IMR-90 (cell line): ENCODE results near the gene POLR3B. TPM values are rescaled to one million over a fixed set of nuclear protein-coding genes. Genes with fewer than 3 reads are reported as not detected.

Experiments used
- ATAC-seq: fragments of 200-7000 bp; cut with Tn5 transposase; 2 replicates; pipeline ENCODE4 v1.9.1; 2020; ENCODE audit warnings: low read depth, mild to moderate bottlenecking, moderate library complexity
- BruUV-seq: library from RNA; stranded (reverse); fragments of 400-500 nt; replicated peaks from 2 replicates; lab custom pipeline; 2021; lab: Mats Ljungman, UMichigan
- CTCF ChIA-PET: fragments of 300-600 bp; formaldehyde crosslinking; extraction: SDS; loops from one replicate; lab custom pipeline; 2021; ENCODE audit warnings: antibody characterized with exemption; lab: Yijun Ruan, JAX
- POLR2A ChIA-PET: fragments of 300-600 bp; sonication (Branson Sonifier 250); formaldehyde crosslinking; loops from one replicate; lab custom pipeline; 2022; ENCODE audit warnings: antibody characterized with exemption; ENCODE audit not compliant: unreplicated experiment; lab: Charles Lee
- DNase-seq: peaks from one replicate; pipeline ENCODE4 v3.0.0; 2013
- H2AFZ ChIP-seq: replicated peaks from 2 replicates; pipeline ENCODE3; 2013; ENCODE audit warnings: low read length, mild to moderate bottlenecking; ENCODE audit not compliant: poor library complexity
- H2AK5ac ChIP-seq: 2 replicates; pipeline ENCODE4 v1.6.1; 2013; ENCODE audit warnings: low read depth, low read length, inconsistent platforms
- H2AK9ac ChIP-seq: replicated peaks from 2 replicates; pipeline ENCODE3; 2013; ENCODE audit warnings: mild to moderate bottlenecking, low read depth, low read length, moderate library complexity; ENCODE audit not compliant: poor library complexity
- H2BK120ac ChIP-seq: 2 replicates; pipeline ENCODE4 v1.6.1; 2013; ENCODE audit warnings: low read depth, low read length, inconsistent platforms
- H2BK15ac ChIP-seq: 3 replicates; pipeline ENCODE4 v1.6.1; 2013; ENCODE audit warnings: low read depth, low read length, inconsistent platforms
- H2BK20ac ChIP-seq: 2 replicates; pipeline ENCODE4 v1.6.1; 2013; ENCODE audit warnings: low read depth, mild to moderate bottlenecking, inconsistent platforms, low read length, moderate library complexity
- H2BK5ac ChIP-seq: 2 replicates; pipeline ENCODE4 v1.6.1; 2013; ENCODE audit warnings: mild to moderate bottlenecking, low read depth, low read length, inconsistent platforms; ENCODE audit not compliant: poor library complexity, severe bottlenecking
- H3K14ac ChIP-seq: replicated peaks from 2 replicates; pipeline ENCODE4 v1.6.1; 2013; ENCODE audit warnings: low read depth, low read length, inconsistent platforms
- H3K18ac ChIP-seq: 2 replicates; pipeline ENCODE4 v1.6.1; 2013; ENCODE audit warnings: low read depth, low read length, control low read depth
- H3K23ac ChIP-seq: 2 replicates; pipeline ENCODE4 v1.6.1; 2013; ENCODE audit warnings: low read depth, low read length, inconsistent platforms
- H3K27ac ChIP-seq: 2 replicates; pipeline ENCODE4 v1.5.1; 2013; ENCODE audit warnings: mild to moderate bottlenecking, control low read depth, low read length; ENCODE audit not compliant: insufficient read depth
- H3K27me3 ChIP-seq: 2 replicates; pipeline ENCODE4 v1.6.1; 2013; ENCODE audit warnings: low read length; ENCODE audit not compliant: control insufficient read depth, insufficient read depth
- H3K36me3 ChIP-seq: 2 replicates; pipeline ENCODE4 v1.6.1; 2013; ENCODE audit warnings: low read length, mixed read lengths; ENCODE audit not compliant: control insufficient read depth, insufficient read depth
- H3K4ac ChIP-seq: 2 replicates; pipeline ENCODE4 v1.6.1; 2013; ENCODE audit warnings: low read depth, low read length, inconsistent platforms
- H3K4me1 ChIP-seq: 2 replicates; pipeline ENCODE4 v1.6.1; 2013; ENCODE audit warnings: low read length, mixed read lengths; ENCODE audit not compliant: control insufficient read depth, insufficient read depth
- H3K4me2 ChIP-seq: 2 replicates; pipeline ENCODE4 v1.6.1; 2013; ENCODE audit warnings: low read depth, mild to moderate bottlenecking, control low read depth, low read length, moderate library complexity
- H3K4me3 ChIP-seq: 2 replicates; pipeline ENCODE4 v1.5.1; 2013; ENCODE audit warnings: low read depth, mild to moderate bottlenecking, control low read depth, low read length, moderate library complexity; ENCODE audit not compliant: insufficient read depth
- H3K56ac ChIP-seq: 2 replicates; pipeline ENCODE4 v1.6.1; 2013; ENCODE audit warnings: low read length, inconsistent platforms; ENCODE audit not compliant: insufficient read depth; ENCODE audit errors: extremely low read depth
- H3K79me1 ChIP-seq, 2 experiments: 2 replicates each; pipeline ENCODE4 v1.6.1; 2013; ENCODE audit warnings: low read length in 2 of 2, inconsistent platforms in 1 of 2, low read depth in 1 of 2
- H3K9ac ChIP-seq: 2 replicates; pipeline ENCODE4 v1.6.1; 2013; ENCODE audit warnings: low read depth, low read length, control low read depth
- H3K9me1 ChIP-seq: 2 replicates; pipeline ENCODE4 v1.6.1; 2013; ENCODE audit warnings: low read length, inconsistent platforms; ENCODE audit not compliant: insufficient read depth
- H3K9me3 ChIP-seq: 2 replicates; pipeline ENCODE4 v1.6.1; 2013; ENCODE audit warnings: low read length; ENCODE audit not compliant: control insufficient read depth, insufficient read depth
- H4K20me1 ChIP-seq: 2 replicates; pipeline ENCODE4 v1.6.1; 2013; ENCODE audit warnings: low read length, inconsistent platforms; ENCODE audit not compliant: insufficient read depth
- H4K5ac ChIP-seq: 2 replicates; pipeline ENCODE4 v1.6.1; 2013; ENCODE audit warnings: mild to moderate bottlenecking, low read depth, low read length, control low read depth
- H4K8ac ChIP-seq, 2 experiments: 2 replicates each; pipeline ENCODE4 v1.6.1; 2013; ENCODE audit warnings: low read depth in 2 of 2, low read length in 2 of 2, control low read depth in 1 of 2, inconsistent platforms in 1 of 2
- H4K91ac ChIP-seq: 2 replicates; pipeline ENCODE4 v1.6.1; 2013; ENCODE audit warnings: low read depth, low read length, inconsistent platforms; ENCODE audit not compliant: insufficient read depth
- BHLHE40 ChIP-seq: fragments of 150-350 bp; IDR thresholded peaks from 2 replicates; pipeline ENCODE4 v1.6.1; 2016; ENCODE audit warnings: mild to moderate bottlenecking, low read depth, low read length
- CEBPB ChIP-seq: IDR thresholded peaks from 2 replicates; pipeline ENCODE4 v1.6.1; 2012; ENCODE audit warnings: low read depth, low read length, improper control_type of control experiment
- CHD1 ChIP-seq: IDR thresholded peaks from 2 replicates; pipeline ENCODE4 v1.6.1; 2012; ENCODE audit warnings: low read depth, low read length, improper control_type of control experiment
- FOS ChIP-seq: fragments of 150-350 bp; IDR thresholded peaks from 2 replicates; pipeline ENCODE4 v1.6.1; 2016; ENCODE audit warnings: low read depth, low read length
- MAFK ChIP-seq: IDR thresholded peaks from 2 replicates; pipeline ENCODE4 v1.6.1; 2012; ENCODE audit warnings: low read depth, low read length, improper control_type of control experiment
- MAZ ChIP-seq: IDR thresholded peaks from 2 replicates; pipeline ENCODE4 v1.6.1; 2012; ENCODE audit warnings: low read depth, mild to moderate bottlenecking, low read length, improper control_type of control experiment, moderate library complexity, borderline replicate concordance
- MXI1 ChIP-seq: IDR thresholded peaks from 2 replicates; pipeline ENCODE4 v1.6.1; 2012; ENCODE audit warnings: low read depth, mild to moderate bottlenecking, low read length, moderate library complexity, borderline replicate concordance
- NFE2L2 ChIP-seq: fragments of 150-350 bp; IDR thresholded peaks from 2 replicates; pipeline ENCODE4 v1.6.1; 2016; ENCODE audit warnings: low read depth, mild to moderate bottlenecking, low read length
- POLR2A ChIP-seq: IDR thresholded peaks from 2 replicates; pipeline ENCODE4 v1.6.1; 2012; ENCODE audit warnings: mild to moderate bottlenecking, low read depth, low read length
- RAD21 ChIP-seq: IDR thresholded peaks from 2 replicates; pipeline ENCODE4 v1.6.1; 2012; ENCODE audit warnings: low read length, improper control_type of control experiment
- RCOR1 ChIP-seq: IDR thresholded peaks from 2 replicates; pipeline ENCODE4 v1.6.1; 2012; ENCODE audit warnings: mild to moderate bottlenecking, low read length, improper control_type of control experiment; ENCODE audit not compliant: insufficient replicate concordance
- RFX5 ChIP-seq: IDR thresholded peaks from 2 replicates; pipeline ENCODE4 v1.8.0; 2012; ENCODE audit warnings: low read depth, mild to moderate bottlenecking, low read length, moderate library complexity
- SMC3 ChIP-seq: fragments of 150-350 bp; IDR thresholded peaks from 2 replicates; pipeline ENCODE4 v1.6.1; 2016; ENCODE audit warnings: low read depth, mild to moderate bottlenecking, antibody characterized with exemption, low read length, moderate library complexity
- WGBS, 2 experiments: methylation state at CpG; one replicate each; pipeline versions ENCODE4 v1.1.5 to v1.1.7; 2013; ENCODE audit warnings: missing lambda C conversion rate in 2 of 2; ENCODE audit not compliant: insufficient read length in 1 of 2; ENCODE audit errors: extremely low coverage in 2 of 2; 5-methylcytosine and 5-hydroxymethylcytosine counted together
- dilution Hi-C: fragments of 300-500 bp; cut with HindIII; formaldehyde crosslinking; loops from one replicate; pipeline ENCODE4 v1.14.3; 2018; ENCODE audit warnings: low sequenced_read_pairs; ENCODE audit not compliant: unreplicated experiment
- in situ Hi-C: fragments of 300-500 bp; cut with MboI; formaldehyde crosslinking; loops from 3 replicates; pipeline ENCODE4 v1.14.3; 2019; ENCODE audit warnings: low sequenced_read_pairs, inconsistent platforms, mixed read lengths
- intact Hi-C: fragments of 100-400 bp; cut with micrococcal nuclease; formaldehyde crosslinking; loops from 2 replicates; pipeline ENCODE4 v1.10.0; 2022
- polyA plus RNA-seq, 3 experiments: library from polyadenylated mRNA; depleted of rRNA; stranded (reverse); fragments of >200 nt; gene quantifications; 2 replicates each; pipeline ENCODE4 v1.2.3, GENCODE V29; 2012; ENCODE audit warnings: low replicate concordance in 1 of 3
- total RNA-seq: library from RNA; depleted of rRNA; stranded (reverse); fragments of >200 nt; gene quantifications from 2 replicates; pipeline ENCODE4 v1.2.3, GENCODE V29; 2012
- TF ChIP-seq, protein P1 (sequence below): fragments of 150-350 bp; IDR thresholded peaks from 2 replicates; pipeline ENCODE4 v1.6.1; 2017; ENCODE audit warnings: mild to moderate bottlenecking, antibody characterized with exemption, low read length, low read depth
- TF ChIP-seq, protein P2 (sequence below): conservative IDR thresholded peaks from 2 replicates; pipeline ENCODE4 v1.5.1; 2012; ENCODE audit warnings: mild to moderate bottlenecking, low read depth, low read length, improper control_type of control experiment
- TF ChIP-seq, protein P3 (sequence below): fragments of 150-350 bp; IDR thresholded peaks from 2 replicates; pipeline ENCODE4 v1.6.1; 2016; ENCODE audit warnings: low read depth, mild to moderate bottlenecking, low read length, moderate library complexity, borderline replicate concordance

The POLR3B gene
- total and polyA plus RNA-seq, 2 of the 4 experiments (the other 2 are of a cell fraction), result 6.9 to 15.4 TPM

DNA sequence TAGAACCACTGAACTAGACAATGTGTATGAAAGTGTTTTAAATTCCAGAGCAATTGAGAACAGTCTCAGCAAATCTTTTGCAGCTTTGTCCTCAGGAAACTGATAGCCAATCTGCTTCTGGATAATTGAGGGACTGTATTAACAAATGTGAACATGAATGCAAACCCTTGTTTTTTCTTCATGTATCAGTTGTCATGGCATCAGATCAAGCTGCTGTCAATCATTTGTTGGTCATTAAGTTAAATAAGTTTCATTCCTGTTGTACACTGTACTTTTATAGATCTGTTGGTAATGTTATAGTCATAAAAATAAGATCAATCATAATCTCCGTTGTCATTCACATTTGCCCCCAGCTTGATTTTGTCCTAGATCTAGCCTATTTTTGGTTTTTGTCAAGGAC is 159.8 kb downstream of the POLR3B start:
- Histone ChIP-seq H3K9me1 (no peaks in the 10 kb centered on the region; the same call in 1 of the 2 replicates), H4K20me1 (no peaks in the 10 kb centered on the region), H2BK5ac (no peak overlapping the region), H4K8ac (no peak overlapping the region), H3K9ac (no peak overlapping the region), H3K27me3 (no peaks in the 10 kb centered on the region), H3K36me3 (no peaks in the 10 kb centered on the region; the same call in 1 of the 2 replicates), H2AFZ (no peak overlapping the region), H3K23ac (no peak overlapping the region), H3K4me1 (peaks cover 3% of the 10 kb centered on the region; the same call in 1 of the 2 replicates), H3K9me3 (no peaks in the 10 kb centered on the region), H3K4me2 (no peak overlapping the region), H3K79me1 (no peaks in the 10 kb centered on the region), H3K56ac (no peak overlapping the region), H3K4ac (no peak overlapping the region), H2AK5ac (no peak overlapping the region), H2BK120ac (no peak overlapping the region), H3K27ac (no peak overlapping the region), H3K4me3 (no peak overlapping the region), H3K14ac (no peak overlapping the region), H4K91ac (no peak overlapping the region), H2AK9ac (no peak overlapping the region), H3K18ac (no peak overlapping the region), H4K5ac (no peak overlapping the region), H2BK15ac (no peak overlapping the region), H2BK20ac (no peak overlapping the region)
- CTCF ChIA-PET, result no interaction called here
- BruUV-seq, result no TSS peak
- DNase-seq, result no peak
- intact Hi-C loops, result loop anchor here (5.0 kb wide), 1 partner anchor 325 kb away; no protein-coding TSS in a partner anchor
- in situ Hi-C loops, result no loop called here
- no peak for ATAC-seq
- dilution Hi-C loops, result no loop called here
- TF ChIP-seq NFE2L2 (no peak), RFX5 (no peak), MXI1 (no peak), MAZ (no peak), POLR2A (no peak), CHD1 (no peak), MAFK (no peak), RCOR1 (no peak), FOS (no peak), SMC3 (no peak), CEBPB (no peak), BHLHE40 (no peak), RAD21 (no peak)
- TF ChIP-seq, protein P1, sequence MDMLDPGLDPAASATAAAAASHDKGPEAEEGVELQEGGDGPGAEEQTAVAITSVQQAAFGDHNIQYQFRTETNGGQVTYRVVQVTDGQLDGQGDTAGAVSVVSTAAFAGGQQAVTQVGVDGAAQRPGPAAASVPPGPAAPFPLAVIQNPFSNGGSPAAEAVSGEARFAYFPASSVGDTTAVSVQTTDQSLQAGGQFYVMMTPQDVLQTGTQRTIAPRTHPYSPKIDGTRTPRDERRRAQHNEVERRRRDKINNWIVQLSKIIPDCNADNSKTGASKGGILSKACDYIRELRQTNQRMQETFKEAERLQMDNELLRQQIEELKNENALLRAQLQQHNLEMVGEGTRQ, result no peak
- TF ChIP-seq, protein P2, sequence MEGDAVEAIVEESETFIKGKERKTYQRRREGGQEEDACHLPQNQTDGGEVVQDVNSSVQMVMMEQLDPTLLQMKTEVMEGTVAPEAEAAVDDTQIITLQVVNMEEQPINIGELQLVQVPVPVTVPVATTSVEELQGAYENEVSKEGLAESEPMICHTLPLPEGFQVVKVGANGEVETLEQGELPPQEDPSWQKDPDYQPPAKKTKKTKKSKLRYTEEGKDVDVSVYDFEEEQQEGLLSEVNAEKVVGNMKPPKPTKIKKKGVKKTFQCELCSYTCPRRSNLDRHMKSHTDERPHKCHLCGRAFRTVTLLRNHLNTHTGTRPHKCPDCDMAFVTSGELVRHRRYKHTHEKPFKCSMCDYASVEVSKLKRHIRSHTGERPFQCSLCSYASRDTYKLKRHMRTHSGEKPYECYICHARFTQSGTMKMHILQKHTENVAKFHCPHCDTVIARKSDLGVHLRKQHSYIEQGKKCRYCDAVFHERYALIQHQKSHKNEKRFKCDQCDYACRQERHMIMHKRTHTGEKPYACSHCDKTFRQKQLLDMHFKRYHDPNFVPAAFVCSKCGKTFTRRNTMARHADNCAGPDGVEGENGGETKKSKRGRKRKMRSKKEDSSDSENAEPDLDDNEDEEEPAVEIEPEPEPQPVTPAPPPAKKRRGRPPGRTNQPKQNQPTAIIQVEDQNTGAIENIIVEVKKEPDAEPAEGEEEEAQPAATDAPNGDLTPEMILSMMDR, result no peak
- TF ChIP-seq, protein P3, sequence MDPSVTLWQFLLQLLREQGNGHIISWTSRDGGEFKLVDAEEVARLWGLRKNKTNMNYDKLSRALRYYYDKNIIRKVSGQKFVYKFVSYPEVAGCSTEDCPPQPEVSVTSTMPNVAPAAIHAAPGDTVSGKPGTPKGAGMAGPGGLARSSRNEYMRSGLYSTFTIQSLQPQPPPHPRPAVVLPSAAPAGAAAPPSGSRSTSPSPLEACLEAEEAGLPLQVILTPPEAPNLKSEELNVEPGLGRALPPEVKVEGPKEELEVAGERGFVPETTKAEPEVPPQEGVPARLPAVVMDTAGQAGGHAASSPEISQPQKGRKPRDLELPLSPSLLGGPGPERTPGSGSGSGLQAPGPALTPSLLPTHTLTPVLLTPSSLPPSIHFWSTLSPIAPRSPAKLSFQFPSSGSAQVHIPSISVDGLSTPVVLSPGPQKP, result no peak
- no CpG with 5 or more reads among the region's 1 CpG for WGBS, 2 experiments
- POLR2A ChIA-PET, result no interaction called here
